ENCODE data around the gene ATG14. TPM values are rescaled to one million over a fixed set of nuclear protein-coding genes. Genes with fewer than 3 reads are reported as not detected.
"Not testable (repeated sequence)": the region's sequence is repeated elsewhere in the genome, so short reads cannot be mapped to it uniquely, and the experiment has no call there.

The ATG14 gene
- total RNA-seq, 2 donors from 2014 or later, result 6.7 to 11.1 TPM

DNA sequence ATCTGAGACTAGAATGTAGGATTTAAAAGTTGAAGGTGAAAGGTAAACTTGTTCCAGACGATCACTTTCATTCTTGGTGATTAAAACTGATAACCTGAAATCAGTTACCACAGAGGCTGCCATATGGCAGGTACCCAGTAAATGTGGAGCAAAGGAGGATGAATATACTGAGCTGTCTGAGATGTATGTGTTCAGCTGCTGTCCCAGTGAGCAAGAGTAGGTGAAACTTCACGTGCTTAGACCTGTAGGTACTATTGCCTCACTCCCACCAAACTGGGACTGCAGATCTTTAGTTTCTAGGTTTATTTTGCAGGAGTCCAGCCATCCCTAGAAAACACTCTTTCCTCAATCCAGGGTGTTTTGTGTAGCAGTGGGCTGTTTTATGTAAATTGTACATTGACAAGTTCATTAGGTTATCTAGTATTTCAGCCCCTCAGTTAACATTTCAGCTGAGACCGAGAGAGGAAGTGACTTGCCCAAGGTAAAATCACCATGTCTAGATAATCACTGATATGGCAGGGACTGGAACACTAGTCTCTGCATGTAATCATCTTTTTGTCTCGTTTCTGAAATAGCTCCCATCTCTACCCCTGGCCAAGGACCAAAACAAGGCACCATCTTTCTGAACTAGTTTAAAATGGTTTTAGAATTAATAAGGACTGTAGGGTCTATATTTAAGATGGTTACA is 62.7 kb downstream of the ATG14 start:
- Histone ChIP-seq H3K36me3 (peaks cover 27% of the 10 kb centered on the region), H3K4me1 (peaks cover 0 to 23% of the 10 kb centered on the region in 2 donors), H3K9me3 (no peaks in the 10 kb centered on the region), H3K27me3 (no peaks in the 10 kb centered on the region), H3K4me3 (no peak overlapping the region), H3K27ac (no peak overlapping the region)
- DNase-seq (ENCODE audit: low spot score), result no peak
- TF ChIP-seq, protein P1, sequence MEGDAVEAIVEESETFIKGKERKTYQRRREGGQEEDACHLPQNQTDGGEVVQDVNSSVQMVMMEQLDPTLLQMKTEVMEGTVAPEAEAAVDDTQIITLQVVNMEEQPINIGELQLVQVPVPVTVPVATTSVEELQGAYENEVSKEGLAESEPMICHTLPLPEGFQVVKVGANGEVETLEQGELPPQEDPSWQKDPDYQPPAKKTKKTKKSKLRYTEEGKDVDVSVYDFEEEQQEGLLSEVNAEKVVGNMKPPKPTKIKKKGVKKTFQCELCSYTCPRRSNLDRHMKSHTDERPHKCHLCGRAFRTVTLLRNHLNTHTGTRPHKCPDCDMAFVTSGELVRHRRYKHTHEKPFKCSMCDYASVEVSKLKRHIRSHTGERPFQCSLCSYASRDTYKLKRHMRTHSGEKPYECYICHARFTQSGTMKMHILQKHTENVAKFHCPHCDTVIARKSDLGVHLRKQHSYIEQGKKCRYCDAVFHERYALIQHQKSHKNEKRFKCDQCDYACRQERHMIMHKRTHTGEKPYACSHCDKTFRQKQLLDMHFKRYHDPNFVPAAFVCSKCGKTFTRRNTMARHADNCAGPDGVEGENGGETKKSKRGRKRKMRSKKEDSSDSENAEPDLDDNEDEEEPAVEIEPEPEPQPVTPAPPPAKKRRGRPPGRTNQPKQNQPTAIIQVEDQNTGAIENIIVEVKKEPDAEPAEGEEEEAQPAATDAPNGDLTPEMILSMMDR (IDR thresholded peaks at IDR 0.05), result no peak

DNA sequence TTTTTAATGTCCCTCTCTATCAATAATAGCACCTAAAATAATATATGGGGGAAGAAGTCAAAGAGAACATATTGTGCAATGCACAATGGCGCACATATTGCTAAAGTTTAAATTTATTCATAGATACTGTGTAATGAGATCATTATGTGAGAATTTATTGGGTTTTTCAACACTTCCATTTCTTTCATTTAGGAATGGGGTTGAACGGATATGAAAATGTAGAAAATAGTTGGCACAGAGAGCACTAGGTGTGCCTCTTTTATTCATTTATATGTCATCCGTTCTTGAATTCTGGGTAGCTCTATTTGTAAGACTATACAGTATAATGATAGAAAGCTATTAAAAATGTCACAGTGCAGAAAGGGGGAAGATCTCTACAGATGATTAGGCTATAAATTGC is 63.9 kb downstream of the ATG14 start:
- Histone ChIP-seq H3K36me3 (peaks cover 24% of the 10 kb centered on the region), H3K4me3 (no peak overlapping the region), H3K27ac (no peak overlapping the region), H3K9me3 (no peaks in the 10 kb centered on the region), H3K4me1 (peaks cover 0 to 23% of the 10 kb centered on the region in 2 donors), H3K27me3 (no peaks in the 10 kb centered on the region)
- no peak for DNase-seq (ENCODE audit: low spot score)
- TF ChIP-seq, protein P1 (IDR thresholded peaks at IDR 0.05), result no peak

DNA sequence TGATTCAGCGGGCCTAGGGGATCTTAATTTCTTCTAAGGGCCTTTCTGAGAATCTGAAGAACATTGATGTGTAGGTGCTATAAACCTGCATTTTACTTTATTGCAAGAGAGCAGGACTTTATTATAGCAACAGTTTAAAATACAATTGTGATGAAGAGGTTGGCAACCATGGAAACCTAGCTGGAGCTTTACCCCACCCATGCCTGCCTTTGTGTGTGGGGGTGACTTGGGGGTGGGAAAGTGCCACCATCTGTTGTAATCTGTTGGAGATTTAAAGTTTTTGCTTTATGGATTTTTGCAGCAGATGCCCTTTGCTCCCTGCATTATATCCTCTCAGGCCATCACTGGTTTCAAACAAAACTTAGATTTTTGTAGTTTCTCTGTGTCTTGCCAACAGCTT is 64.6 kb downstream of the ATG14 start:
- no peak for DNase-seq (ENCODE audit: low spot score)
- H3K27me3 ChIP-seq, result no peaks in the 10 kb centered on the region
- peaks cover 0 to 23% of the 10 kb centered on the region in 2 donors for H3K4me1 ChIP-seq
- TF ChIP-seq, protein P1 (IDR thresholded peaks at IDR 0.05), result no peak
- peaks cover 18% of the 10 kb centered on the region for H3K36me3 ChIP-seq
- H3K4me3 ChIP-seq, result no peak overlapping the region
- H3K27ac ChIP-seq, result no peak overlapping the region
- no peaks in the 10 kb centered on the region for H3K9me3 ChIP-seq

DNA sequence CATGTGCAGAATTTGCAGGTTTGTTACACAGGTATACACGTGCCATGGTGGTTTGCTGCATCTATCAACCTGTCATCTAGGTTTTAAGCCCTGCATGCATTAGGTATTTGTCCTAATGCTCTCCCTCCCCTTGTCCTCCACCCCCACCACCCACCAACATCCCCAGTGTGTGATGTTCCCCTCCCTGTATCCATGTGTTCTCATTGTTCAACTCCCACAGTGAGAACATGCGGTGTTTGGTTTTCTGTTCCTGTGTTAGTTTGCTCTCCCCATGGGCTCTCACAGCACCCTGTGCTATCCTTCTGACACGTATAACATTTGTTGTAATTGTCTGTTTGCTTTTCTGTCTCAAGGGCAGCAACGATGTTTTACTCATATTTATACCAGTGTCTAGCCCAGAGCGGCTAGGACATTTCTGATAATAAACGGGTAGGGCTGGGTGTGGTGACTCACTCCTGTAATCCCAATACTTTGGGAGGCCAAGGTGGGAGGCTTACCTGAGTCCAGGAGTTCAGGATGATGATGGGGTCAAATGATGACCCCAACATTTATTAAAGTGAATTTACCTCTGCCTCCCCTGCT is 67.0 kb downstream of the ATG14 start:
- not testable (repeated sequence) for H3K27me3 ChIP-seq; H3K36me3 ChIP-seq; DNase-seq (ENCODE audit: low spot score); H3K27ac ChIP-seq; H3K9me3 ChIP-seq; H3K4me3 ChIP-seq
- H3K4me1 ChIP-seq, result peaks cover 0 to 37% of the 10 kb centered on the region in 2 donors

DNA sequence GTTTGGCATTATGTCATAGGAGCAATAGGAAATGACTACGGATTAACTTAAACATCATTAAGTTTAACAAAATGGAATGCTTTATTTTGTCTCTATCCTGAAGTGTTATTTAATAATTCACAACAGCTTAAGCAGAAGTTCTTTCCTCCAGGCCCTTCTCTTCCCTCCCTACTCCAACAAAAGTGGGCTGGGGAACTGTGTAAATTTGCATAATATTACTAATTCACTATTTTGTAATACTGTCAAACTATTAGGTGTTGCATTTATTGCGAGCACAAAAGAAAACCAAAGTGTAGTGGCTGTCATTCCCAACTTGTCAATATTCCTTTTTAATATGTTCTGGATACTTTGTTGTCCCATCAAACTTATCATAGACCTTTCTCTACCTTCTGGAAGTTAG is 69.8 kb downstream of the ATG14 start:
- Histone ChIP-seq H3K4me1 (peaks cover 0 to 28% of the 10 kb centered on the region in 2 donors), H3K4me3 (no peak overlapping the region), H3K9me3 (no peaks in the 10 kb centered on the region), H3K36me3 (no peaks in the 10 kb centered on the region), H3K27me3 (no peaks in the 10 kb centered on the region), H3K27ac (no peak overlapping the region)
- TF ChIP-seq, protein P1 (IDR thresholded peaks at IDR 0.05), result no peak
- no peak for DNase-seq (ENCODE audit: low spot score)

DNA sequence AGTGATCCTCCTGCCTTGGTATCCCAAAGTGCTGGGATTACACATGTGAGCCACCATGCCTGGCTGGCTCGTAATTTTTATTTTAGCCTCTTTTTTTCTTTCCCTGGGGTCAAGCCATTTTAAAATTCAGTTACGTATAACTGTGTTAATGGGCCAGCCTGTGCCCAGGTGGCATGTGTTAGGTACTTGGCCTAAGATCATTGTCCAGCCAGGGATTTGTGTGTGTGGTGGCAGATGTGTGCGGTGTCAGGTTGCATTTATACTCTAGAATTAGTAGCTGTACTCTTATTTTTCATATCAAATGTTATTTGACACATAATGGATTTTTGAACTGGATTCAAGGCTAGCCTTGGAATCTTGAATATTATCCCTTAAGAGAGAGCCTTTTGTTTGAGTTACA is 71.1 kb downstream of the ATG14 start:
- H3K9me3 ChIP-seq, result no peaks in the 10 kb centered on the region
- H3K4me1 ChIP-seq, result peaks cover 0 to 16% of the 10 kb centered on the region in 2 donors
- no peak overlapping the region for H3K4me3 ChIP-seq
- H3K27ac ChIP-seq, result no peak overlapping the region
- no peak for DNase-seq (ENCODE audit: low spot score)
- no peaks in the 10 kb centered on the region for H3K36me3 ChIP-seq
- no peaks in the 10 kb centered on the region for H3K27me3 ChIP-seq
- TF ChIP-seq, protein P1 (IDR thresholded peaks at IDR 0.05), result no peak

Data from right atrium auricular region (tissue), 2 donors.